GM23248 (cell line): Measurements from ENCODE around the gene AP3B1. TPM values are rescaled to one million over a fixed set of nuclear protein-coding genes. Genes with fewer than 3 reads are reported as not detected.

Source experiments
- DNase-seq: peaks from one replicate; pipeline ENCODE4 v3.0.0-alpha.2; 2015
- H2AFZ ChIP-seq: fragments of 200-600 bp; sonication (generic); 2 replicates; pipeline ENCODE4 v1.6.1; 2016; ENCODE audit warnings: antibody characterized with exemption
- H3F3A ChIP-seq: fragments of 200-600 bp; sonication (generic); 2 replicates; pipeline ENCODE4 v1.6.1; 2016; ENCODE audit warnings: mild to moderate bottlenecking, antibody characterized with exemption, mixed run types; ENCODE audit not compliant: insufficient read depth
- H3K27ac ChIP-seq: fragments of 200-600 bp; sonication (generic); 2 replicates; pipeline ENCODE4 v1.5.1; 2016; ENCODE audit warnings: mild to moderate bottlenecking
- H3K27me3 ChIP-seq: fragments of 200-600 bp; sonication (generic); replicated peaks from 2 replicates; pipeline ENCODE4 v1.6.1; 2016; ENCODE audit warnings: mild to moderate bottlenecking; ENCODE audit not compliant: insufficient read depth
- H3K36me3 ChIP-seq: fragments of 200-600 bp; sonication (generic); 2 replicates; pipeline ENCODE4 v1.6.1; 2016; ENCODE audit warnings: low read depth, mild to moderate bottlenecking
- H3K4me1 ChIP-seq: fragments of 200-600 bp; sonication (generic); 2 replicates; pipeline ENCODE4 v1.6.1; 2016; ENCODE audit warnings: mild to moderate bottlenecking; ENCODE audit not compliant: insufficient read depth
- H3K4me2 ChIP-seq: fragments of 200-600 bp; sonication (generic); one replicate; pipeline ENCODE4 v1.6.1; 2016; ENCODE audit warnings: mild to moderate bottlenecking; ENCODE audit not compliant: unreplicated experiment
- H3K4me3 ChIP-seq: fragments of 200-600 bp; sonication (generic); 2 replicates; pipeline ENCODE4 v1.5.1; 2016; ENCODE audit warnings: mild to moderate bottlenecking
- H3K79me2 ChIP-seq: fragments of 200-600 bp; sonication (generic); 2 replicates; pipeline ENCODE4 v1.6.1; 2016; ENCODE audit warnings: mild to moderate bottlenecking; ENCODE audit not compliant: insufficient read depth
- H3K9ac ChIP-seq: fragments of 200-600 bp; sonication (generic); 2 replicates; pipeline ENCODE4 v1.6.1; 2016; ENCODE audit warnings: mild to moderate bottlenecking
- H3K9me2 ChIP-seq: fragments of 200-600 bp; sonication (generic); 2 replicates; pipeline ENCODE4 v1.6.1; 2016; ENCODE audit warnings: mixed run types, mild to moderate bottlenecking, moderate library complexity; ENCODE audit not compliant: insufficient read depth
- H3K9me3 ChIP-seq: fragments of 200-600 bp; sonication (generic); one replicate; pipeline ENCODE4 v1.6.1; 2017; ENCODE audit warnings: low read depth
- H4K20me1 ChIP-seq: fragments of 200-600 bp; sonication (generic); 2 replicates; pipeline ENCODE4 v1.6.0; 2016; ENCODE audit not compliant: insufficient read depth
- EZH2 ChIP-seq: fragments of 200-600 bp; sonication (generic); IDR thresholded peaks from 2 replicates; pipeline ENCODE4 v1.6.1; 2018; ENCODE audit warnings: antibody characterized with exemption, mild to moderate bottlenecking; ENCODE audit not compliant: insufficient read depth, poor library complexity, severe bottlenecking
- EZH2phosphoT487 ChIP-seq: fragments of 200-600 bp; sonication (generic); IDR thresholded peaks from 2 replicates; pipeline ENCODE4 v1.6.1; 2018; ENCODE audit warnings: antibody characterized with exemption, moderate library complexity, mild to moderate bottlenecking, low read depth; ENCODE audit not compliant: insufficient read depth
- WGBS, 2 experiments: methylation state at CpG; one replicate each; pipeline ENCODE4 v1.1.6; 2015 to 2017; ENCODE audit warnings: low lambda C conversion rate in 2 of 2, low coverage in 1 of 2; ENCODE audit errors: missing lambda C conversion rate in 2 of 2; 5-methylcytosine and 5-hydroxymethylcytosine counted together
- in situ Hi-C: fragments of 300-500 bp; cut with MboI; formaldehyde crosslinking; loops from 2 replicates; pipeline ENCODE4 v1.15.0; 2020
- polyA plus RNA-seq: library from polyadenylated mRNA; unstranded; fragments of >200 nt; fragmentation: Nextera tagmentation; extraction: Ambion mirVana; gene quantifications from 2 replicates; pipeline ENCODE4 v1.2.1, GENCODE V29; 2016
- total RNA-seq: library from RNA; depleted of rRNA; stranded (reverse); fragments of >200 nt; shearing (Covaris generic); gene quantifications from 2 replicates; pipeline ENCODE4 v1.2.3, GENCODE V29; 2014

Gene AP3B1
- total and polyA plus RNA-seq, 2 experiments from 2014 or later: 40.3 to 49.7 TPM

- Histone ChIP-seq H3K27me3 (no peaks in the 10 kb centered on the region), H3K9ac (no peak overlapping the region), H3K79me2 (peaks cover 3% of the 10 kb centered on the region; the same call in 1 of the 2 replicates), H3K9me3 (no peaks in the 10 kb centered on the region), H3K27ac (no peak overlapping the region), H3K9me2 (no peaks in the 10 kb centered on the region), H3K36me3 (peaks cover 23% of the 10 kb centered on the region), H2AFZ (no peak overlapping the region), H3K4me2 (no peak overlapping the region), H4K20me1 (no peaks in the 10 kb centered on the region), H3F3A (no peaks in the 10 kb centered on the region), H3K4me1 (no peaks in the 10 kb centered on the region), H3K4me3 (no peak overlapping the region)
- TF ChIP-seq EZH2phosphoT487 (no peak), EZH2 (no peak)
- DNase-seq: no peak
- in situ Hi-C loops: no loop called here
- 96 to 98% methylated on average over 3 of the region's 3 CpGs for WGBS, 2 experiments
These were observed 164.9 kb downstream of the AP3B1 start for GRCh38 chr5:78129597-78129996.

- Histone ChIP-seq H3K79me2 (peaks cover 8% of the 10 kb centered on the region; the same call in 1 of the 2 replicates), H4K20me1 (no peaks in the 10 kb centered on the region), H3K9me3 (no peaks in the 10 kb centered on the region), H2AFZ (no peak overlapping the region), H3K9me2 (no peaks in the 10 kb centered on the region), H3F3A (no peaks in the 10 kb centered on the region), H3K4me1 (no peaks in the 10 kb centered on the region), H3K27ac (no peak overlapping the region), H3K4me3 (no peak overlapping the region), H3K36me3 (peaks cover 27% of the 10 kb centered on the region), H3K4me2 (no peak overlapping the region), H3K27me3 (no peaks in the 10 kb centered on the region), H3K9ac (no peak overlapping the region)
- 85 to 86% methylated on average over 3 of the region's 3 CpGs for WGBS, 2 experiments
- in situ Hi-C loops: no loop called here
- TF ChIP-seq EZH2phosphoT487 (no peak), EZH2 (no peak)
- peak; percentile 6 for DNase-seq
These were observed 166.6 kb downstream of the AP3B1 start for GRCh38 chr5:78127875-78128274.

- in situ Hi-C loops: no loop called here
- WGBS, 2 experiments: 98 to 100% methylated on average over 1 of the region's 1 CpG
These were observed 168.0 kb downstream of the AP3B1 start for GRCh38 chr5:78126536-78126935.

GRCh38 chr5:78116167-78116566 lies 178.3 kb downstream of the AP3B1 start:
- Histone ChIP-seq H4K20me1 (no peaks in the 10 kb centered on the region), H2AFZ (no peak overlapping the region), H3K79me2 (no peaks in the 10 kb centered on the region; the same call in 1 of the 2 replicates), H3F3A (no peaks in the 10 kb centered on the region), H3K4me1 (no peaks in the 10 kb centered on the region), H3K9ac (no peak overlapping the region), H3K9me3 (no peaks in the 10 kb centered on the region), H3K27ac (no peak overlapping the region), H3K4me3 (no peak overlapping the region), H3K4me2 (no peak overlapping the region), H3K27me3 (no peaks in the 10 kb centered on the region), H3K36me3 (peaks cover 25% of the 10 kb centered on the region), H3K9me2 (no peaks in the 10 kb centered on the region)
- no peak for TF ChIP-seq EZH2
- no peak for TF ChIP-seq EZH2phosphoT487
- 97 to 100% methylated on average over 1 of the region's 1 CpG for WGBS, 2 experiments
- DNase-seq: no peak
- in situ Hi-C loops: no loop called here

More at GRCh38 chr5:78126536-78126935, 168.0 kb downstream of the AP3B1 start:
- H2AFZ ChIP-seq: no peak overlapping the region
- no peak for TF ChIP-seq EZH2phosphoT487
- peaks cover 27% of the 10 kb centered on the region for H3K36me3 ChIP-seq
- H3F3A ChIP-seq: no peaks in the 10 kb centered on the region
- no peaks in the 10 kb centered on the region for H3K9me2 ChIP-seq
- H3K4me3 ChIP-seq: no peak overlapping the region
- no peak for DNase-seq
- no peaks in the 10 kb centered on the region for H3K9me3 ChIP-seq
- no peak overlapping the region for H3K27ac ChIP-seq
- no peaks in the 10 kb centered on the region for H3K4me1 ChIP-seq
- H4K20me1 ChIP-seq: no peaks in the 10 kb centered on the region
- no peak overlapping the region for H3K9ac ChIP-seq
- no peak overlapping the region for H3K4me2 ChIP-seq
- peaks cover 11% of the 10 kb centered on the region; the same call in 1 of the 2 replicates for H3K79me2 ChIP-seq
- no peaks in the 10 kb centered on the region for H3K27me3 ChIP-seq
